Endothelial cell (in vitro differentiated cells): ENCODE results near the gene PCYOX1L. TPM values are rescaled to one million over a fixed set of nuclear protein-coding genes. Genes with fewer than 3 reads are reported as not detected.

Experiments used
- DNase-seq: peaks from one replicate; pipeline ENCODE4 v3.0.0; 2021; ENCODE audit warnings: low spot score
- H3K27ac Mint-ChIP-seq: one replicate; pipeline ENCODE4 v1.8.0; 2021; ENCODE audit warnings: mixed read lengths, inconsistent platforms; ENCODE audit not compliant: unreplicated experiment
- H3K27me3 Mint-ChIP-seq: one replicate; pipeline ENCODE4 v1.8.0; 2021; ENCODE audit warnings: mild to moderate bottlenecking, moderate library complexity, mixed read lengths, inconsistent platforms; ENCODE audit not compliant: unreplicated experiment
- H3K36me3 Mint-ChIP-seq: one replicate; pipeline ENCODE4 v1.8.0; 2021; ENCODE audit warnings: mild to moderate bottlenecking, low read depth, mixed read lengths, inconsistent platforms; ENCODE audit not compliant: unreplicated experiment
- H3K4me1 Mint-ChIP-seq: one replicate; pipeline ENCODE4 v1.8.0; 2021; ENCODE audit warnings: mild to moderate bottlenecking, mixed read lengths, inconsistent platforms; ENCODE audit not compliant: unreplicated experiment
- H3K4me3 Mint-ChIP-seq: one replicate; pipeline ENCODE4 v1.8.0; 2021; ENCODE audit warnings: mild to moderate bottlenecking, mixed read lengths, inconsistent platforms; ENCODE audit not compliant: unreplicated experiment
- H3K9me3 Mint-ChIP-seq: one replicate; pipeline ENCODE4 v1.8.0; 2021; ENCODE audit warnings: mixed read lengths, inconsistent platforms; ENCODE audit not compliant: unreplicated experiment
- total RNA-seq: library from RNA; stranded (reverse); fragmentation: NEBNext Ultra II Directional; extraction: Animal tissue kit (Norgen Biotek cat#: 25700); gene quantifications from one replicate; pipeline ENCODE4 v1.2.1, GENCODE V29; 2021; ENCODE audit not compliant: unreplicated experiment
- TF ChIP-seq, protein P1 (sequence below): fragments of 200-600 bp; sonication (generic); IDR thresholded peaks from one replicate; pipeline ENCODE4 v1.5.0; 2021; ENCODE audit warnings: antibody characterized with exemption; ENCODE audit not compliant: unreplicated experiment

PCYOX1L gene
- total RNA-seq, 1 donor from 2014 or later: 18.3 TPM

DNA sequence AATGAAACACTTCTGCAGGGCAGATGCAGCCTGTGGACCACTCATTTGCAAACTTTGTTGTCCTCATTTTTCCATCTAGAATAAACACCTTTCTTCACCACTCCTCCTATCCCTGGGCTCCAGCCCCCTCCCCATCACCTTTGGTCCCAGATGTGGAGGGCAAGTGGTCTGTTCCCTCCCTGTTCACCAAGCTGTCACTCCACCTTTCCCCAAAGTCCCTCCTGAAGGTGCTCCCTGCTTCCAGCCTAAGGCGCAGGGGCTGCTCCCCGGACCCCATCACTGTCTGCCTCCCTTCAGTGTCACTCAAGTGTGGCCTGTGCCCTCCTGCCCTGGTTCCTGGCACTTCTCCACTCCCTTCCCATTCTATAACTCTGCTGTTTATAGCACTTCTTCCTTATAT lies 6.9 kb downstream of the PCYOX1L start:
- H3K4me3 Mint-ChIP-seq: peak overlapping the region; percentile 3
- H3K27ac Mint-ChIP-seq: no peak overlapping the region
- H3K9me3 Mint-ChIP-seq: no peaks in the 10 kb centered on the region
- H3K27me3 Mint-ChIP-seq: peaks cover 9% of the 10 kb centered on the region
- TF ChIP-seq, protein P1, sequence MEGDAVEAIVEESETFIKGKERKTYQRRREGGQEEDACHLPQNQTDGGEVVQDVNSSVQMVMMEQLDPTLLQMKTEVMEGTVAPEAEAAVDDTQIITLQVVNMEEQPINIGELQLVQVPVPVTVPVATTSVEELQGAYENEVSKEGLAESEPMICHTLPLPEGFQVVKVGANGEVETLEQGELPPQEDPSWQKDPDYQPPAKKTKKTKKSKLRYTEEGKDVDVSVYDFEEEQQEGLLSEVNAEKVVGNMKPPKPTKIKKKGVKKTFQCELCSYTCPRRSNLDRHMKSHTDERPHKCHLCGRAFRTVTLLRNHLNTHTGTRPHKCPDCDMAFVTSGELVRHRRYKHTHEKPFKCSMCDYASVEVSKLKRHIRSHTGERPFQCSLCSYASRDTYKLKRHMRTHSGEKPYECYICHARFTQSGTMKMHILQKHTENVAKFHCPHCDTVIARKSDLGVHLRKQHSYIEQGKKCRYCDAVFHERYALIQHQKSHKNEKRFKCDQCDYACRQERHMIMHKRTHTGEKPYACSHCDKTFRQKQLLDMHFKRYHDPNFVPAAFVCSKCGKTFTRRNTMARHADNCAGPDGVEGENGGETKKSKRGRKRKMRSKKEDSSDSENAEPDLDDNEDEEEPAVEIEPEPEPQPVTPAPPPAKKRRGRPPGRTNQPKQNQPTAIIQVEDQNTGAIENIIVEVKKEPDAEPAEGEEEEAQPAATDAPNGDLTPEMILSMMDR: no peak
- peaks cover 5% of the 10 kb centered on the region for H3K4me1 Mint-ChIP-seq
- H3K36me3 Mint-ChIP-seq: peaks cover 3% of the 10 kb centered on the region
- DNase-seq: no peak

DNA sequence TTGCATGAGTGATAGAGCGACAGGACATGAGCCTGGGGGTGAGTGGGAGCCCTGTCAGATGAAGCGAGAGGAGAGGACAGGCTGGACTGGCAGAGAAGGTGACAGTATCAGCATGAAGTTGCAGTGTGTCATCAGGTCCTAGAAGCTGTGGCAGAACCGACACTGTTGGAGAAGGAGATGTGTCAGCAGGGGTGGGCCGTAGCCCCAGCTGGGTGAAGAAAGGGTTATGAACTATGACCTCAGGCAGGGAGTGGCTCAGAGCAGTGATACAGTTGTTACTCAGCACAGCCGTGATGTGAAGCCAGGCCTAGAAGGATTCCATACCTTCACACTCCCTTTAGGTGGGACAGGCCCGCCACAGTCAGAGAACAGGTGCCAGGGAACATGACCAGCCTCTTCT lies 7.6 kb downstream of the PCYOX1L start:
- Mint-ChIP-seq H3K9me3 (no peaks in the 10 kb centered on the region), H3K4me1 (peaks cover 5% of the 10 kb centered on the region), H3K27me3 (peaks cover 9% of the 10 kb centered on the region), H3K36me3 (peaks cover 3% of the 10 kb centered on the region), H3K27ac (no peak overlapping the region), H3K4me3 (no peak overlapping the region)
- no peak for DNase-seq
- TF ChIP-seq, protein P1: no peak

DNA sequence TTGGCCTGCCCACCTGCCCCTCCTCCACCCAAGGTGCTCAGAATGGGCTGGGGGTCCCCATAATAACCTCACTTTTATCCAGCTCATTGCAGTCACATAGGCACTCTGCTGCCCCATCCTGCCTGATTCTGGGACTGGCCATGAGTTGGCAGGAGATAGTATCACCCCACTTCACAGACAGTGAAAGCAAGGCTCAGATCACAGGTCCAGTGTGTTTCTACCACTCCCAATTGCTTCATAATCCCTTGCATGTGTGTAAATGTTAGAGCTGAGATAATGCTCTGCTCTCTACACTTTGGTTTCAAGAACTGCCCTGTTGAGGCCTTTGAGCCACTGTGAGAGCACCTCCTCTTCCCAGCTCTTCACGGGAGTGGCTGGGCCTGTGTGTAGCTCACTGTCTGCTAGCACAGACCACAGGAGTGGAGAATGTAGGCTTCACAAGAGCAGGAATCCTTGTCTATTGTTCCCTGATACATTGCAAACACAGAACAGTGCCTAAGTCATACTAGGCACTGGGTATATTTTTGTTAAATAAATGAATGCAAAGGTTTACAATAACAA lies 8.4 kb downstream of the PCYOX1L start:
- TF ChIP-seq, protein P1: no peak
- no peak for DNase-seq
- Mint-ChIP-seq H3K27me3 (peaks cover 9% of the 10 kb centered on the region), H3K4me3 (no peak overlapping the region), H3K9me3 (no peaks in the 10 kb centered on the region), H3K4me1 (peaks cover 1% of the 10 kb centered on the region), H3K36me3 (peaks cover 3% of the 10 kb centered on the region), H3K27ac (peak overlapping the region; percentile 33)

DNA sequence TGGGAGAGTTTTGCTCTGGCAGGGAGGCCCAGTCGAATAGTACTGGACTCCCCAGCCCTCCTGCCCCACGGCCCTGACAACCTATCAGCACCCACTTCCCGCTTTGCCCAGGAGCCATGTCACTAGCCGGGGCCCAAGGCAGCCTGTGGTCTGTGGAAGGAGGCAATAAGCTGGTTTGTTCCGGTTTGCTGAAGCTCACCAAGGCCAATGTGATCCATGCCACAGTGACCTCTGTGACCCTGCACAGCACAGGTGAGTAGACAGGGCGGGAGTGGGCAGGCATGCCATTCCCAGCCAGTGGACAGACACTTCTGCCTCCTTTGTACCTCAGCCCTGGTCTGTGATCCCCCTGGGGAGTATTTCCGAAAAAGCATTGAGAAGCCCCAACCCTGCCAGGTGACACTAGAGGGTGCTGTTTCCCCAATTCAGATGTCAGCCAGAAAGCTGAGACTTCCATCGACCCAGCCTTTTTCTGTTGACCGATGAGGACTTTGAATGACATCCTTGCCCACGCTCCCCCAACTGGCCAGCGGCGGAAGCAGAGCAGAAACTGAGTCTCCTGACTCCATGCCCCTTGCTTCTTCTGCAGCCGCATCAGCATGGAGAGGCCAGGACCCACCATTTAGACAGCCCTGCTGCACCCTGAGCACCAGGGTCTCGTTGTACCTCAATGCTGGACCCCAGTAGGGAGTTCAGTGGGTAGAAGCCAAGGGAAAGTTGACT lies 9.6 kb downstream of the PCYOX1L start:
- DNase-seq: peak; percentile 78
- H3K36me3 Mint-ChIP-seq: peaks cover 3% of the 10 kb centered on the region
- TF ChIP-seq, protein P1: peak; percentile 67
- H3K9me3 Mint-ChIP-seq: no peaks in the 10 kb centered on the region
- H3K27me3 Mint-ChIP-seq: peaks cover 9% of the 10 kb centered on the region
- H3K4me3 Mint-ChIP-seq: no peak overlapping the region
- no peak overlapping the region for H3K27ac Mint-ChIP-seq
- H3K4me1 Mint-ChIP-seq: peaks cover 4% of the 10 kb centered on the region

DNA sequence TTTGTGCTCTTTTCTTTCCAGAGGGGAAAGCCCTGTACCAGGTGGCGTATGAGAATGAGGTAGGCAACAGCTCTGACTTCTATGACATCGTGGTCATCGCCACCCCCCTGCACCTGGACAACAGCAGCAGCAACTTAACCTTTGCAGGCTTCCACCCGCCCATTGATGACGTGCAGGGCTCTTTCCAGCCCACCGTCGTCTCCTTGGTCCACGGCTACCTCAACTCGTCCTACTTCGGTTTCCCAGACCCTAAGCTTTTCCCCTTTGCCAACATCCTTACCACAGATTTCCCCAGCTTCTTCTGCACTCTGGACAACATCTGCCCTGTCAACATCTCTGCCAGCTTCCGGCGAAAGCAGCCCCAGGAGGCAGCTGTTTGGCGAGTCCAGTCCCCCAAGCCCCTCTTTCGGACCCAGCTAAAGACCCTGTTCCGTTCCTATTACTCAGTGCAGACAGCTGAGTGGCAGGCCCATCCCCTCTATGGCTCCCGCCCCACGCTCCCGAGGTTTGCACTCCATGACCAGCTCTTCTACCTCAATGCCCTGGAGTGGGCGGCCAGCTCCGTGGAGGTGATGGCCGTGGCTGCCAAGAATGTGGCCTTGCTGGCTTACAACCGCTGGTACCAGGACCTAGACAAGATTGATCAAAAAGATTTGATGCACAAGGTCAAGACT lies 10.3 kb downstream of the PCYOX1L start:
- no peaks in the 10 kb centered on the region for H3K9me3 Mint-ChIP-seq
- H3K4me1 Mint-ChIP-seq: peaks cover 4% of the 10 kb centered on the region
- H3K27ac Mint-ChIP-seq: no peak overlapping the region
- peaks cover 7% of the 10 kb centered on the region for H3K27me3 Mint-ChIP-seq
- DNase-seq: no peak
- peaks cover 3% of the 10 kb centered on the region for H3K36me3 Mint-ChIP-seq
- no peak overlapping the region for H3K4me3 Mint-ChIP-seq
- TF ChIP-seq, protein P1: no peak
